ACC112 (cell line): Measurements from ENCODE around the gene AQP4.

ENCODE experiments used
- H2AFZ ChIP-seq: fragments of 200-600 bp; sonication (generic); one replicate; pipeline ENCODE4 v1.6.0; 2017; ENCODE audit warnings: antibody characterized with exemption, low read length; ENCODE audit not compliant: unreplicated experiment
- H3K27ac ChIP-seq: fragments of 200-600 bp; sonication (generic); 2 replicates; pipeline ENCODE4 v1.5.1; 2014; ENCODE audit warnings: low read depth, mild to moderate bottlenecking, antibody characterized with exemption, low read length, moderate library complexity
- H3K27me3 ChIP-seq: fragments of 200-600 bp; sonication (generic); 2 replicates; pipeline ENCODE4 v1.6.1; 2014; ENCODE audit warnings: mild to moderate bottlenecking, antibody characterized with exemption, low read length, moderate library complexity, mixed read lengths; ENCODE audit not compliant: insufficient read depth
- H3K36me3 ChIP-seq: fragments of 200-600 bp; sonication (generic); 2 replicates; pipeline ENCODE4 v1.6.1; 2016; ENCODE audit warnings: mild to moderate bottlenecking, antibody characterized with exemption, low read length, moderate library complexity, mixed read lengths; ENCODE audit not compliant: insufficient read depth
- H3K4me1 ChIP-seq: fragments of 200-600 bp; sonication (generic); one replicate; pipeline ENCODE4 v1.6.1; 2016; ENCODE audit warnings: low read length, mixed read lengths; ENCODE audit not compliant: insufficient read depth, unreplicated experiment, control insufficient read depth
- H3K4me3 ChIP-seq: fragments of 200-600 bp; sonication (generic); 2 replicates; pipeline ENCODE4 v1.5.1; 2014; ENCODE audit warnings: mild to moderate bottlenecking, low read depth, low read length
- H3K79me2 ChIP-seq: fragments of 200-600 bp; sonication (generic); one replicate; pipeline ENCODE4 v1.6.0; 2016; ENCODE audit warnings: low read length; ENCODE audit not compliant: control insufficient read depth, unreplicated experiment, insufficient read depth

AQP4 gene

DNA sequence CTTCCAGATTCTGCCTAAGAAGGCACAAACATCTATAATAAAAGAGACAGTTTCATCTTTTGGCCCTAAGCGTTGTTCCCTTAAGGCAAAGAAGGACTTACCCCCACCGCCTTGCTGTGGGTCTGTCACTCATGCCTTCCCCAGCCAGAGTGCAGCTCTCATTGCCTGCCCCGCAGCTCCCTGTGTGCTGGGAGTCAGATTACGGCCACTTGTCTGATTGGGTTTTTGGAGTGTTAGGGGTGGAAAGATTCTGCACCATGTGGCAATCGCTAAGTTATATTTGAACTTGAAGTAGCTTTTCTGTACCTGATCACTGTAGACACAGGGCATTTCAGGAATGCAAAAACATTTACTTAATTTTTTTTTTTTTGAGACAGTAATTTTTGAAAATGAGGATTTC lies at the start of gene AQP4:
Gene AQP4 (minus strand): TSS at position 151 of the 400 bp plus-strand sequence. CDS start 18 bp downstream, at position 133.
- Histone ChIP-seq H3K79me2 (no peaks in the 10 kb centered on the region), H3K36me3 (no peaks in the 10 kb centered on the region), H3K4me1 (no peaks in the 10 kb centered on the region), H3K4me3 (no peak within 1 kb of the TSS), H2AFZ (no peak within 1 kb of the TSS), H3K27ac (no peak within 1 kb of the TSS), H3K27me3 (peaks cover 62% of the 10 kb centered on the region)

DNA sequence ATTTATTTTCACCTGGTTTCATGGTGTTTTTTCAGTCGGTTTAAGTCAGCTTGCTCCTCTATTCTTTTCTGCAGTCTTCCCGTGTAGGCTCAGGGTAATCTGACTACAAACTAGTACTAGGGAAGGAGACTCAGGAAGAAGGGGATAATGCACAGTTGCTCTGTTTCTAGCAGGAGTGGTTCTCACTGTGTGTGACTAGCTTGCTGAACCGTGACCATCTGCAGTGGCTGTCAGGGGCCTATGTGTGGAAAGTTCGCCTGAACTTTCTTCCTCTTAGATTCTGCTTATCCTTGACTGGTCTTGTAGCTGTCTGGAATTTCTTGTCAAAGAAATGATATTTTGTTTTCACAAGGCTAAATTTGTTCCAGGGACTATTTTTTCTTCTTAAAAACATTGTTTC lies 46.3 kb upstream of the AQP4 start:
- Histone ChIP-seq H3K79me2 (no peaks in the 10 kb centered on the region), H3K36me3 (no peaks in the 10 kb centered on the region), H3K4me1 (no peaks in the 10 kb centered on the region), H3K4me3 (no peak overlapping the region), H2AFZ (no peak overlapping the region), H3K27ac (no peak overlapping the region), H3K27me3 (no peaks in the 10 kb centered on the region)

DNA sequence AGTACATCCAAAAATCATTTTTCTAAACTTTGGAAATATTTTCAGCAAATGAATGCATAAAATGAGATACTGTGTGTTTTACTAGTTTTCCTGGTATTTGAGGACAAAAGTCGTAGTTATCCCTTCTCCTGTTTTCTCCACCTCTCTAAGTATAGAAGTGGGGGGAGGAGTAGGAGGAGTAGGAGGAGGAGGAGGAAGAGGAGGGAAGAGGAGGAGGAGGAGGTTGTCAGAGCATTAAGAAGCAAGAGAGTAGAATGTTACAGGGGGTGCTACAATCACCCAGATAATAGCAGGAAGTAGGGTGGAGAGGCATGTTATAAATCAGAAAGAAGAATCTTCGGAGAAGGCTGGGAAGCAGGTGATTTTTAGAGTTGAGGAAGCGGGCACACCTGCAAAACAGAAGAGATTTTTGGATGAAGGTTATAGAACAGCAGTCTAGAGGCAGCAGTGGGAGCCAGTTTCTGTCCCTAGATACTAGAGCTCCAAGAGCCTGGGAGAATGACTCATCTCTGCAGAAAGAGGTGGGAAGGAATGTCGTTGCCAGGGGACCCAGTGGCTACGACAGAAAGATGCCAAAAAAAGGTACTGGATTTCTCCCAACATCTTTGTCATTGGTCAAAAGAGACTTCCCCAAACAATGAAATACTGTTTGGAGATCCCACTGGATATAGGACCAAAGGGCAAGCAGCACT lies 44.2 kb upstream of the AQP4 start:
- Histone ChIP-seq H3K4me3 (no peak overlapping the region), H3K27me3 (no peaks in the 10 kb centered on the region), H2AFZ (no peak overlapping the region), H3K79me2 (no peaks in the 10 kb centered on the region), H3K27ac (no peak overlapping the region), H3K36me3 (no peaks in the 10 kb centered on the region), H3K4me1 (no peaks in the 10 kb centered on the region)

- no peaks in the 10 kb centered on the region for H3K27me3 ChIP-seq
- no peaks in the 10 kb centered on the region for H3K79me2 ChIP-seq
- no peak overlapping the region for H3K4me3 ChIP-seq
- no peak overlapping the region for H2AFZ ChIP-seq
- no peaks in the 10 kb centered on the region for H3K4me1 ChIP-seq
- no peak overlapping the region for H3K27ac ChIP-seq
- H3K36me3 ChIP-seq: no peaks in the 10 kb centered on the region
Observed at GRCh38 chr18:26908906-26909305, 43.4 kb upstream of the AQP4 start.

GRCh38 chr18:26902291-26902690 lies 36.8 kb upstream of the AQP4 start:
- no peaks in the 10 kb centered on the region for H3K79me2 ChIP-seq
- H3K36me3 ChIP-seq: no peaks in the 10 kb centered on the region
- H3K27ac ChIP-seq: no peak overlapping the region
- no peaks in the 10 kb centered on the region for H3K27me3 ChIP-seq
- no peak overlapping the region for H2AFZ ChIP-seq
- no peak overlapping the region for H3K4me3 ChIP-seq
- H3K4me1 ChIP-seq: no peaks in the 10 kb centered on the region

DNA sequence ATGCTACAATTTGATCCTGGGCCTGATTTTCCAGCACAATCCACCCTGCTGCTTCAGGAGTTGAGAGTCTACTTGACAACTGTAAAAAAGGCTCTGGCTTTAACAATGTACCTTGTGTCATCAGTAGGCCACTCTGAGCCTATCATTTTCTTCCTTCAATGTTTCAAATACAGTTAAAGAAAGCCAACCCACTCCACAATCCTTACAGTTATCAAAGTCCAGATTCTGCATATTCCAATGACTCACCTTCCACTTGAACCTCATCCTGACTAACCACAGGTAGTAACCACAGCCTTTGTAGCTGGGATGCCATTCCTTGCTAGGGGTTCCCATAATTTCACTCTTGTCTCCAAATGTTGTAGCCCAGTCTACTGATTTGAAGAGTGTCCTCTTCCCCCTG lies 35.5 kb upstream of the AQP4 start:
- H2AFZ ChIP-seq: no peak overlapping the region
- H3K79me2 ChIP-seq: no peaks in the 10 kb centered on the region
- no peak overlapping the region for H3K27ac ChIP-seq
- H3K4me3 ChIP-seq: no peak overlapping the region
- no peaks in the 10 kb centered on the region for H3K27me3 ChIP-seq
- no peaks in the 10 kb centered on the region for H3K4me1 ChIP-seq
- H3K36me3 ChIP-seq: no peaks in the 10 kb centered on the region

GRCh38 chr18:26894426-26894825 lies 28.9 kb upstream of the AQP4 start:
- H3K36me3 ChIP-seq: no peaks in the 10 kb centered on the region
- H3K27me3 ChIP-seq: no peaks in the 10 kb centered on the region
- H3K4me3 ChIP-seq: no peak overlapping the region
- no peak overlapping the region for H2AFZ ChIP-seq
- H3K27ac ChIP-seq: no peak overlapping the region
- H3K4me1 ChIP-seq: no peaks in the 10 kb centered on the region
- H3K79me2 ChIP-seq: no peaks in the 10 kb centered on the region

- Histone ChIP-seq H2AFZ (no peak overlapping the region), H3K36me3 (no peaks in the 10 kb centered on the region), H3K4me1 (no peaks in the 10 kb centered on the region), H3K27ac (no peak overlapping the region), H3K27me3 (no peaks in the 10 kb centered on the region), H3K79me2 (no peaks in the 10 kb centered on the region), H3K4me3 (no peak overlapping the region)
Observed at GRCh38 chr18:26893996-26894395, 28.5 kb upstream of the AQP4 start.

DNA sequence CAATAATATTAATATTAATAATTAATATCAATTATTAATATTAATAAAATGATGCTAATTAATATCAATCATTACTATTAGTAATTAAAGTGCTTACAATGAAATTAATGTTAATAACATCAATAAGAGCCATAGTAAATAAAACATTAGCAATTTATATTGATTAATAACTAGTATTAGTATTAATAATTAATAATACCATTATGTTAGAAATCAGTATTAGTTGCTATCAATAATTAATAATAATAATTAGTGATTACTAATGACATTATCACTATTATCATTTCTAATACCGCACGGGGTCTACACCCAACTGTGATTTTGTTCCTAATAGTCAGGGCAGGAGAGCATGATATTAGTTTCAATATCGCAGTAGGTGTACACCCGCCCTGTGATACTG lies 22.8 kb upstream of the AQP4 start:
- H3K4me3 ChIP-seq: no peak overlapping the region
- H3K36me3 ChIP-seq: no peaks in the 10 kb centered on the region
- no peak overlapping the region for H2AFZ ChIP-seq
- H3K27ac ChIP-seq: no peak overlapping the region
- H3K4me1 ChIP-seq: no peaks in the 10 kb centered on the region
- H3K79me2 ChIP-seq: no peaks in the 10 kb centered on the region
- no peaks in the 10 kb centered on the region for H3K27me3 ChIP-seq

GRCh38 chr18:26875040-26875654 lies 9.6 kb upstream of the AQP4 start:
- H2AFZ ChIP-seq: no peak overlapping the region
- no peaks in the 10 kb centered on the region for H3K36me3 ChIP-seq
- no peak overlapping the region for H3K27ac ChIP-seq
- H3K4me1 ChIP-seq: no peaks in the 10 kb centered on the region
- no peak overlapping the region for H3K4me3 ChIP-seq
- no peaks in the 10 kb centered on the region for H3K79me2 ChIP-seq
- H3K27me3 ChIP-seq: no peaks in the 10 kb centered on the region

- Histone ChIP-seq H3K4me3 (no peak overlapping the region), H3K79me2 (no peaks in the 10 kb centered on the region), H3K27me3 (no peaks in the 10 kb centered on the region), H3K36me3 (no peaks in the 10 kb centered on the region), H3K4me1 (no peaks in the 10 kb centered on the region), H2AFZ (no peak overlapping the region), H3K27ac (no peak overlapping the region)
Observed at GRCh38 chr18:26874283-26874682, 8.8 kb upstream of the AQP4 start.
